Nephron progenitor cell (in vitro differentiated cells): Measurements from ENCODE around the gene SMG1.
"Not testable (repeated sequence)": the region's sequence is repeated elsewhere in the genome, so short reads cannot be mapped to it uniquely, and the experiment has no call there.

ENCODE experiments used
- DNase-seq: peaks from one replicate; pipeline ENCODE4 v3.0.0; 2021
- H3K27ac Mint-ChIP-seq: 2 replicates; pipeline ENCODE4 v1.8.0; 2021; ENCODE audit warnings: mild to moderate bottlenecking, moderate library complexity, mixed read lengths
- H3K27me3 Mint-ChIP-seq: 2 replicates; pipeline ENCODE4 v1.8.0; 2021; ENCODE audit warnings: mild to moderate bottlenecking, low read depth, mixed read lengths; ENCODE audit not compliant: poor library complexity
- H3K36me3 Mint-ChIP-seq: 2 replicates; pipeline ENCODE4 v1.8.0; 2021; ENCODE audit warnings: low read depth, mixed read lengths
- H3K4me1 Mint-ChIP-seq: 2 replicates; pipeline ENCODE4 v1.8.0; 2021; ENCODE audit warnings: mixed read lengths
- H3K4me3 Mint-ChIP-seq: 2 replicates; pipeline ENCODE4 v1.8.0; 2021; ENCODE audit warnings: mild to moderate bottlenecking, moderate library complexity, mixed read lengths
- H3K9me3 Mint-ChIP-seq: 2 replicates; pipeline ENCODE4 v1.8.0; 2021; ENCODE audit warnings: mild to moderate bottlenecking, moderate library complexity, mixed read lengths
- TF ChIP-seq, protein P1 (sequence below): fragments of 200-600 bp; sonication (generic); IDR thresholded peaks from 2 replicates; pipeline ENCODE4 v1.5.0; 2021; ENCODE audit warnings: antibody characterized with exemption

Gene SMG1

DNA sequence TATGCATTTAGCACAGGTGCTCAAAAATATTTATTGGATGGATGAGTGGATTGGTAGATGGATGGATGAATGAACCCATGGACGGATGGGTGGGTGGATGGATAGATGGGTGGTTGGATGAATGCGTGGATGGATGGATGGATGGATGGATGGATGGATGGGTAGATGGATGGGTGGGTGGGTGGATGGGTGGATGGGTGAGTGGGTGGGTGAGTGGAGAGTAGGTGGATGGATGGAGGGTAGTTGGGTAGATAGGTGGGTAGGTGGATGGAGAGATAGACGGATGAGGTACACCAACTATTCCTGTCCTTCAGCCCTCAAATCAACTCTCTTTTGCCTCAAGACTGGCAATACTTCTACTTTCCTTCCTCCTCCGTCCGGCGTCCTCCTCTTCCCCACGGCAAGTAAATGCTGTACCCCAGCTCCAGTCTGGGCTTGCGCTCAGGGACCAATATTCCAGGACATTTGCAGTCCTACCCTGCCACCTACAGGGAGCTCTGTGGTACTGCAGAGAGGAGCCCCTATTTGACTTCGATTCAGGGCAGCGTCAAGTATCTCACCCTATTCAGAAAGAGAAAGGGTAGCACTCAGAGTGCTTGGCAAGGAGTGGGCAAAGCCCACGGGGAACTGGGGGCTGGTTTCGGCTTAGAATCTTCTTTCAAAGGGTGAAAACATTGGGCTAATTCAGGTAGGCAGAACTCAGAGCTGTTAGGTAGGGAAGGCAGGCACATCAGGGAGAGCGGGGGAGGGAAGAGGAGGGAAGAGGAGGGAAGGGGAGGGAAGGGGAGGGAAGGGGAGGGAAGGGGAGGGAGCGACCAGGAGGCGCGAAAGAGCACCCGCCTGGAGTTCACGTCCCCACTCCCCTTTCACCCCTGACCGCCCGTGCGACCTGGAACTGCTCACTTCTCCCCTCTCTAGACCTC lies 166.3 kb downstream of the SMG1 start:
- TF ChIP-seq, protein P1, sequence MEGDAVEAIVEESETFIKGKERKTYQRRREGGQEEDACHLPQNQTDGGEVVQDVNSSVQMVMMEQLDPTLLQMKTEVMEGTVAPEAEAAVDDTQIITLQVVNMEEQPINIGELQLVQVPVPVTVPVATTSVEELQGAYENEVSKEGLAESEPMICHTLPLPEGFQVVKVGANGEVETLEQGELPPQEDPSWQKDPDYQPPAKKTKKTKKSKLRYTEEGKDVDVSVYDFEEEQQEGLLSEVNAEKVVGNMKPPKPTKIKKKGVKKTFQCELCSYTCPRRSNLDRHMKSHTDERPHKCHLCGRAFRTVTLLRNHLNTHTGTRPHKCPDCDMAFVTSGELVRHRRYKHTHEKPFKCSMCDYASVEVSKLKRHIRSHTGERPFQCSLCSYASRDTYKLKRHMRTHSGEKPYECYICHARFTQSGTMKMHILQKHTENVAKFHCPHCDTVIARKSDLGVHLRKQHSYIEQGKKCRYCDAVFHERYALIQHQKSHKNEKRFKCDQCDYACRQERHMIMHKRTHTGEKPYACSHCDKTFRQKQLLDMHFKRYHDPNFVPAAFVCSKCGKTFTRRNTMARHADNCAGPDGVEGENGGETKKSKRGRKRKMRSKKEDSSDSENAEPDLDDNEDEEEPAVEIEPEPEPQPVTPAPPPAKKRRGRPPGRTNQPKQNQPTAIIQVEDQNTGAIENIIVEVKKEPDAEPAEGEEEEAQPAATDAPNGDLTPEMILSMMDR: peak; percentile 52
- H3K36me3 Mint-ChIP-seq, H3K9me3 Mint-ChIP-seq, H3K4me3 Mint-ChIP-seq, H3K4me1 Mint-ChIP-seq, H3K27me3 Mint-ChIP-seq, H3K27ac Mint-ChIP-seq: not testable (repeated sequence)
- DNase-seq: peak; percentile 45

DNA sequence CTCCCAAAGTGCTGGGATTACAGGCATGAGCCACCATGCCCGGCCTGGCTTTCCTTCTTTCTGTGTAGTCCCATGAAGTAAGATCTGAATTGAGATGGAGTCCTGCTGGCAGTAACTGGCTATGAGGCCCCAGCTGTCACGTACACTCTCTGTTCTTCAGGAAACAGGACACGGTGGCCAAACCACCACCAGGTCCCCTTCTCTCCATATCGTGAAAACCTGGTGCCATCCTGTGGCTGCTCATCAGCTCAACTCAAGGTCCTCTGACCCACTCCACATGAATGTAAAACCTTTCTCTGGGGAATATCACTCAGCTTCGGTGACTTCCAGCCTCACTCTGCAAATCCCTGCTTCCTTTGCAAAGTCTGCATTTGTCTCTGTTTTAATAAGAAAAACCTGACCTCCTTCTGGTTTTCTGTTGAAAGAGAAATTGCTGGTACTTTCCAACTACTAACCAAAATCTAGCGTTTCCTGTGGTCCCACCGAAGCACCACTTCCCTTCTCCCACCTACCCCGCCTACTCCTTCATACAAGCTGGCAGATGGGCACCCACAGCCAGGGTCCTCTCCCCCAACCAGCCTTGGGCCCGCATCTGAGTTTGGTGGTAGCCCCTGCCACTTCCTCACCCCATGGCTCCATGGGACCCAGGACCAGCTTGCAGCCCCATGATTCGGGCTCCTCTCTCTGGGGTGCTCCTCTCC lies 168.1 kb downstream of the SMG1 start:
- H3K4me3 Mint-ChIP-seq, H3K4me1 Mint-ChIP-seq, H3K36me3 Mint-ChIP-seq, DNase-seq, H3K9me3 Mint-ChIP-seq, H3K27ac Mint-ChIP-seq, H3K27me3 Mint-ChIP-seq: not testable (repeated sequence)

DNA sequence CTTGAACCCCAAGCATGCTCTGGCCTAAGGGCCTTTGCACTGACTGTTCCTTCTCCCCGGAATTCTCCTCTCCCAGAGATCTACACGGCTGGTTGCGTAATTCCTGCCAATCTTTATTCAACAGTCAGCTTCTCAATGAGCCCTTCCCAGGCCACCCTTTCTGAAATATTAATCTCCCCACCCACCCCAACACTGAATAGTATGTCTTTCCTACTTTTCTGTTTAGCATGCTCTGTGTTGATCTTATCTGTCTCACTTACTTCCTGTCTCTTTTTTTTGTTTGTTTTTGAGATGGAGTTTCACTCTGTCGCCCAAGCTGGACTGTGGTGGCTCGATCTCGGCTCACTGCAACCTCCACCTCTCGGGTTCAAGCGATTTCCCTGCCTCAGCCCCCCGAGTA lies 169.6 kb downstream of the SMG1 start:
- DNase-seq, H3K4me3 Mint-ChIP-seq: not testable (repeated sequence)

More for the DNA sequence above, 169.6 kb downstream of the SMG1 start:
- H3K27ac Mint-ChIP-seq, H3K9me3 Mint-ChIP-seq, H3K36me3 Mint-ChIP-seq, H3K4me1 Mint-ChIP-seq: not testable (repeated sequence)
- peaks cover 18% of the 10 kb centered on the region for H3K27me3 Mint-ChIP-seq
